PFSK-1 (cell line): ENCODE data around the gene ACACA.

Experiments used
- POLR2AphosphoS5 ChIP-seq: IDR thresholded peaks from 2 replicates; pipeline ENCODE4 v1.6.1; 2012; ENCODE audit warnings: low read depth, mild to moderate bottlenecking, control low read depth, low read length, moderate library complexity
- REST ChIP-seq, 2 experiments: IDR thresholded peaks; 2 replicates each; pipeline versions ENCODE4 v1.6.1 to v1.8.0; 2011 to 2012; ENCODE audit warnings: low read depth in 2 of 2, low read length in 2 of 2, control low read depth in 1 of 2, inconsistent platforms in 1 of 2, mild to moderate bottlenecking in 1 of 2, moderate library complexity in 1 of 2; ENCODE audit not compliant: insufficient read depth in 1 of 2
- TAF1 ChIP-seq: IDR thresholded peaks from 2 replicates; pipeline ENCODE4 v1.6.1; 2012; ENCODE audit warnings: low read length, control low read depth, borderline replicate concordance; ENCODE audit not compliant: insufficient read depth

- TF ChIP-seq TAF1 (no peak), POLR2AphosphoS5 (no peak), REST (IDR thresholded peaks at IDR 0.05; ENCODE audit: insufficient read depth in 1 of 2, low read depth in 2 of 2, low read length in 2 of 2) (no peak)
Observed at GRCh38 chr17:37083456-37083855, 323.2 kb downstream of the ACACA start.
